Measurements from ENCODE around the gene NPAS3. TPM values are rescaled to one million over a fixed set of nuclear protein-coding genes. Genes with fewer than 3 reads are reported as not detected.

NPAS3 gene
- total RNA-seq, 1 experiment from 2014 or later = 0.36 TPM

GRCh38 chr14:33682760-33683159 lies 744.1 kb downstream of the NPAS3 start:
- intact Hi-C loops (cut with micrococcal nuclease) = loop anchor here (5.0 kb wide), 1 partner anchor 35 kb away; no protein-coding TSS in a partner anchor
- no TSS peak for BruUV-seq (replicated peaks)

DNA sequence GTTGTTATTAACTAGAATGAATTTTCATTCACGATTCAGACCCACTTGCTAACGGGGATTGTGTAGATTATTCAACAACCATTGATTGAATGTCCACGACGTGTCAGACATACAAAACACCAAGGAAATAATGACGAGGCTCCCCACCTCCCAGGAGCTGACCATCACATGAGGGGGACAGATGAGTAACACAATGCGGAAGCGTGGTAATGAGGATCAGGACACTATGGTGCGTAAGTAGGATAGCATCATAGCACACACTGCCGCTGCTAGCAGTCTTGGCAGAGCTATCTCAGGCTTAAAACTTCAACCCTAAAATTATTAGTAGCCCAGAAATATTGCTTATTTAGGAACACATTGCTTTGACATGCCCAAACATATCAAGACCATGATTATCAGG lies 746.3 kb downstream of the NPAS3 start:
- Histone ChIP-seq H3K27ac (ENCODE audit: low read length) (peak overlapping the region; percentile 84; the same call in 1 of the 2 replicates), H3K4me3 (ENCODE audit: low read length) (no peak overlapping the region), H4K20me1 (ENCODE audit: low read length) (no peaks in the 10 kb centered on the region), H3K36me3 (ENCODE audit: low read depth, low read length) (no peaks in the 10 kb centered on the region), H3K9me2 (replicated peaks; ENCODE audit: low read length) (no peaks in the 10 kb centered on the region), H3K9me3 (ENCODE audit: low read length) (no peaks in the 10 kb centered on the region), H3K9ac (ENCODE audit: low read length) (no peak overlapping the region), H3K4me2 (ENCODE audit: low read length) (no peak overlapping the region), H2AFZ (ENCODE audit: low read length) (no peak overlapping the region), H3K4me1 (ENCODE audit: insufficient read depth, low read length) (peaks cover 54% of the 10 kb centered on the region), H3F3A (ENCODE audit: low read length, unreplicated experiment) (no peaks in the 10 kb centered on the region), H3K79me2 (ENCODE audit: low read length) (no peaks in the 10 kb centered on the region), H3K27me3 (ENCODE audit: low read length) (no peaks in the 10 kb centered on the region)
- intact Hi-C loops (cut with micrococcal nuclease) = no loop called here
- TF ChIP-seq CTCF (conservative IDR thresholded peaks at IDR 0.05; ENCODE audit: low read depth, low read length) = no peak
- TF ChIP-seq EZH2phosphoT487 (IDR thresholded peaks at IDR 0.05; ENCODE audit: borderline replicate concordance, low read length) = no peak
- no peak for TF ChIP-seq EZH2 (IDR thresholded peaks at IDR 0.05; ENCODE audit: low read length, unreplicated experiment)
- ChIA-PET CTCF (no interaction called here), POLR2A (ENCODE audit: unreplicated experiment) (no interaction called here)
- BruUV-seq (replicated peaks) = no TSS peak
- DNase-seq (no peak), ATAC-seq (no peak)

More at GRCh38 chr14:33682760-33683159, 744.1 kb downstream of the NPAS3 start:
- Histone ChIP-seq H4K20me1 (ENCODE audit: low read length) (no peaks in the 10 kb centered on the region), H3K79me2 (ENCODE audit: low read length) (no peaks in the 10 kb centered on the region), H3K36me3 (ENCODE audit: low read depth, low read length) (no peaks in the 10 kb centered on the region), H3K9ac (ENCODE audit: low read length) (no peak overlapping the region), H3K4me2 (ENCODE audit: low read length) (no peak overlapping the region), H2AFZ (ENCODE audit: low read length) (no peak overlapping the region), H3K4me3 (ENCODE audit: low read length) (no peak overlapping the region), H3K9me3 (ENCODE audit: low read length) (no peaks in the 10 kb centered on the region), H3K27me3 (ENCODE audit: low read length) (no peaks in the 10 kb centered on the region), H3K27ac (ENCODE audit: low read length) (no peak overlapping the region), H3F3A (ENCODE audit: low read length, unreplicated experiment) (peaks cover 6% of the 10 kb centered on the region), H3K9me2 (replicated peaks; ENCODE audit: low read length) (no peaks in the 10 kb centered on the region), H3K4me1 (ENCODE audit: insufficient read depth, low read length) (peaks cover 76% of the 10 kb centered on the region)
- CTCF ChIA-PET = no interaction called here
- DNase-seq (no peak), ATAC-seq (no peak)
- TF ChIP-seq EZH2phosphoT487 (IDR thresholded peaks at IDR 0.05; ENCODE audit: borderline replicate concordance, low read length) (no peak), EZH2 (IDR thresholded peaks at IDR 0.05; ENCODE audit: low read length, unreplicated experiment) (no peak), CTCF (conservative IDR thresholded peaks at IDR 0.05; ENCODE audit: low read depth, low read length) (no peak)
- POLR2A ChIA-PET (ENCODE audit: unreplicated experiment) = no interaction called here

GRCh38 chr14:33685698-33686097 lies 747.0 kb downstream of the NPAS3 start:
- no peak for ATAC-seq
- Histone ChIP-seq H3K9me3 (ENCODE audit: low read length) (no peaks in the 10 kb centered on the region), H3K27ac (ENCODE audit: low read length) (peak overlapping the region; percentile 84), H3K4me1 (ENCODE audit: insufficient read depth, low read length) (peaks cover 47% of the 10 kb centered on the region), H3K36me3 (ENCODE audit: low read depth, low read length) (no peaks in the 10 kb centered on the region), H3K4me3 (ENCODE audit: low read length) (no peak overlapping the region), H4K20me1 (ENCODE audit: low read length) (no peaks in the 10 kb centered on the region), H3K4me2 (ENCODE audit: low read length) (peak overlapping the region; percentile 48; the same call in 1 of the 2 replicates), H2AFZ (ENCODE audit: low read length) (peak overlapping the region; percentile 39; the same call in 1 of the 2 replicates), H3K9ac (ENCODE audit: low read length) (peak overlapping the region; percentile 31; the same call in 1 of the 2 replicates), H3K79me2 (ENCODE audit: low read length) (no peaks in the 10 kb centered on the region), H3F3A (ENCODE audit: low read length, unreplicated experiment) (no peaks in the 10 kb centered on the region), H3K9me2 (replicated peaks; ENCODE audit: low read length) (no peaks in the 10 kb centered on the region), H3K27me3 (ENCODE audit: low read length) (no peaks in the 10 kb centered on the region)
- ChIA-PET POLR2A (ENCODE audit: unreplicated experiment) (no interaction called here), CTCF (no interaction called here)
- no peak for TF ChIP-seq CTCF (conservative IDR thresholded peaks at IDR 0.05; ENCODE audit: low read depth, low read length)
- TF ChIP-seq EZH2phosphoT487 (IDR thresholded peaks at IDR 0.05; ENCODE audit: borderline replicate concordance, low read length) = no peak
- TF ChIP-seq EZH2 (IDR thresholded peaks at IDR 0.05; ENCODE audit: low read length, unreplicated experiment) = no peak
- DNase-seq = no peak
- intact Hi-C loops (cut with micrococcal nuclease) = loop anchor here (1.0 kb wide), 1 partner anchor 38 kb away; no protein-coding TSS in a partner anchor
- no TSS peak for BruUV-seq (replicated peaks)

Measured in PC-3 (cell line).